Testis (tissue), 2 donors: ENCODE results near the gene MAGI2.

Source experiments
- CTCF ChIP-seq, 3 experiments: fragments of 450-650 bp in 2 of 3; fragments of 200-600 bp in 1 of 3; sonication (generic) in 1 of 3; IDR thresholded peaks; one replicate each; pipeline ENCODE4 v1.5.1; 2016 to 2019; ENCODE audit warnings: antibody characterized with exemption in 3 of 3, mild to moderate bottlenecking in 2 of 3, moderate library complexity in 1 of 3
- POLR2A ChIP-seq: fragments of 450-650 bp; IDR thresholded peaks from one replicate; pipeline ENCODE4 v1.6.1; 2017; ENCODE audit warnings: antibody characterized with exemption, mild to moderate bottlenecking, moderate library complexity

DNA sequence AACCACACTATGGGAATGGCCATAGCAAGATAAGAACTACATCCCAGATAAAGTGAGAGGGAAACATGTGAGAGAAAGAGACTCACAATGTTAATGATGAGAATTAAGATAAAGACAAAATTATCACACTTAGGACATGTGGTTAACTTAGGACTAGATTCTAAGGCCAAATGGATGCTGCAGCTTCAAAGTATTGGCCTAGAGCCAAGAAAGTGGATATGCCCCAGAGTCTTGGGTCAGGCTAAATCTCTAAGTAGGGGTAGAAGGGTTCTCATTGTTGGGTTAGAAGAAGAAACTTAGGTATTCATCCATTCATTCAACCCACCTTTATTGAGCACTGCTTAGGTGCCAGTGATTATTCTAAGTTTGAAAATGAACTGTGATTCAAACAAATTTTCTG lies 836.9 kb downstream of the MAGI2 start:
- TF ChIP-seq POLR2A (no peak), CTCF (IDR thresholded peaks at IDR 0.05) (no peak)
